IPS-18c (cell line): ENCODE results near the gene ECD.
"Not testable (repeated sequence)": the region's sequence is repeated elsewhere in the genome, so short reads cannot be mapped to it uniquely, and the experiment has no call there.

Experiments used
- H3K4me3 ChIP-seq: 2 replicates; pipeline ENCODE4 v1.7.0; 2013; ENCODE audit warnings: low read depth, mild to moderate bottlenecking, low read length, moderate library complexity; ENCODE audit not compliant: insufficient read depth
- H3K9me3 ChIP-seq: one replicate; pipeline ENCODE4 v1.6.1; 2013; ENCODE audit warnings: mild to moderate bottlenecking, low read length, moderate library complexity; ENCODE audit not compliant: control insufficient read depth, insufficient read depth

The ECD gene

DNA sequence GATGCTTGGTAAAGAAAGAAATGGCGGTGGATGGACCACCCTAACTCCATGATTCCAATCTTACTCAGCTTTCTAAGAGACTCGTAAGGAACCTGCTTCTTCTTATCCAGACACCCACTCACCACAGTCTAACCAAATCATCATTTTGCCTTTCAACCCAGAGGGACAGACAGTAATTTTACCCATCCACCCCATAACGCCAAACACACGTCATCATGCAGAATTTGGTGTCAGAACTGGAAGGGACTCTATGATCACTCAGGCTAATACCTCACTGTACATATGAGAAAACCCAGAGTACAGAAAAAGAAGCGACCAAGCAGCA lies 388 bp downstream of the ECD start:
- Histone ChIP-seq H3K9me3 (no peaks in the 10 kb centered on the region), H3K4me3 (peak overlapping the region; percentile 98)

- H3K9me3 ChIP-seq = no peaks in the 10 kb centered on the region
- H3K4me3 ChIP-seq = peak overlapping the region; percentile 98; the same call in 1 of the 2 replicates
Observed at GRCh38 chr10:73166972-73167371, 836 bp downstream of the ECD start.

- peaks cover 4% of the 10 kb centered on the region for H3K9me3 ChIP-seq
- H3K4me3 ChIP-seq = no peak overlapping the region
Observed at GRCh38 chr10:73163096-73163495, 4.7 kb downstream of the ECD start.

DNA sequence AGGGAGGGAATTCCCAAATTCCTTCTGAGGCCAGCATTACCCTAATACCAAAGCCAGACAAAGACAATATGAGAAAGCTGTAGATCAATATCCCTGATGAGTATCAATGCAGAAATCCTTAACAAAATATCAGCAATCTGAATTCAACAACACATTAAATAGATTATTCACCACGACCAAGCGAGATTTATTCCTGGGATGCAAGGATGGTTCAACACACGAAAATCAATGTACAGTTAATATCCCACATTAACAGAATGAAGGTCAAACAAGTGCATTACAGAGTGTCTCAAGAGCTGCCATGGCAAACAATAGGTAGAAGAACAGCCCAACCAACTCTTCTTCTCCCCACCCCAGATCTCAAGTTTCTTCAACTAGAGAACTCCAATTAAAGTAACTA lies 6.1 kb downstream of the ECD start:
- peaks cover 4% of the 10 kb centered on the region for H3K9me3 ChIP-seq
- no peak overlapping the region for H3K4me3 ChIP-seq

GRCh38 chr10:73161079-73161478 lies 6.7 kb downstream of the ECD start:
- H3K4me3 ChIP-seq = no peak overlapping the region
- H3K9me3 ChIP-seq = peaks cover 4% of the 10 kb centered on the region

DNA sequence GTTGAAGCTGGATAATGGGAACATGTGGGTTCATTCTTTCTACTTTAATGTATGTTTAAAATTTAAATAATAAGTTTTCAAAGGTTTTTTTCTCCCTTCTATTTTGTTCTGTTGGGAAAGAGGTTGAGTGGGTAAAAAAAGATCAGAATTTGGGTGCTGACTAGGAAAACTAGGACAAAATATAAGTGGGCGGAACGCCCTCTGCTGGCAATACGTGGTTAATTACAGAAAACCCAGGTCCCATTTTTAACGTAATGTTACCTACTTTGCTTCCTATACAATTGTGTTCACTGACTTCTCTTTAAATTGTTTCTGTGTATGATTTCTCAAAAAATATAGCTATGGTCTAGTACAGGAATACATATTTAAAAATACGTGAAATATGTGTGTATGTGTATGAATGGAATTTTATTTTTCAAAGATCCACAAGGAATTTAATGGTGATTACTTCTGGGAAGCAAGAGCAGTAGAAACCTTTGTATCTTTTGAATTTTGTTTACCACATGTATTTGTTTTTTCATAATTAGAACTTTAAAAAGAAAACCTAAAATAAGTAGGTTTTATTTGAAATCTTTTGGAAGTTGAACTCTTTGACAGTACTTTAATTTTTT lies 8.7 kb downstream of the ECD start:
- Histone ChIP-seq H3K9me3 (peaks cover 4% of the 10 kb centered on the region), H3K4me3 (no peak overlapping the region)

GRCh38 chr10:73156054-73156453 lies 11.8 kb downstream of the ECD start:
- Histone ChIP-seq H3K9me3 (peaks cover 4% of the 10 kb centered on the region), H3K4me3 (no peak overlapping the region)

GRCh38 chr10:73152009-73152408 lies 15.8 kb downstream of the ECD start:
- Histone ChIP-seq H3K9me3 (no peaks in the 10 kb centered on the region), H3K4me3 (no peak overlapping the region)

- not testable (repeated sequence) for H3K9me3 ChIP-seq, H3K4me3 ChIP-seq
Observed at GRCh38 chr10:73150633-73151413, 17.0 kb downstream of the ECD start.

- Histone ChIP-seq H3K4me3 (no peak overlapping the region), H3K9me3 (no peaks in the 10 kb centered on the region)
Observed at GRCh38 chr10:73141603-73142002, 26.2 kb downstream of the ECD start.

- Histone ChIP-seq H3K4me3 (no peak overlapping the region), H3K9me3 (no peaks in the 10 kb centered on the region)
Observed at GRCh38 chr10:73139251-73139650, 28.6 kb downstream of the ECD start.

DNA sequence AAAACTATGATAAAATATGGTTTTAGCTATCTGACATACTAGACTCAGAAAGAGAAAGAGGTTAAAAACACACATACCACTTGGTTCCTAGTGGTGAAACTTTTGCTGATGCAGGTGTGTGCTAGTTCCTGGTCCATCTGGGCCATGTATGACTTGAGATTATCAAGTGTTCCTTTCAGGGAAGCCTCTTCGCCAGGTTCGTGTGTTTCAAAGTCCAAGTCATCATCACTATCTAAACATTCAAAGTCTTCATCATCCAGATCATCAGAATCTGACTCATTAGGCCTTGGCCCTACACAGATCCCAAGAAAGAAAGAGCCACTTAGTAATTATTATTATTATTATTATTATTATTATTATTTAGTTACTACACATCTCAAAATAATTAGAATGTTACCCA lies 31.2 kb downstream of the ECD start:
- Histone ChIP-seq H3K9me3 (no peaks in the 10 kb centered on the region), H3K4me3 (no peak overlapping the region)

DNA sequence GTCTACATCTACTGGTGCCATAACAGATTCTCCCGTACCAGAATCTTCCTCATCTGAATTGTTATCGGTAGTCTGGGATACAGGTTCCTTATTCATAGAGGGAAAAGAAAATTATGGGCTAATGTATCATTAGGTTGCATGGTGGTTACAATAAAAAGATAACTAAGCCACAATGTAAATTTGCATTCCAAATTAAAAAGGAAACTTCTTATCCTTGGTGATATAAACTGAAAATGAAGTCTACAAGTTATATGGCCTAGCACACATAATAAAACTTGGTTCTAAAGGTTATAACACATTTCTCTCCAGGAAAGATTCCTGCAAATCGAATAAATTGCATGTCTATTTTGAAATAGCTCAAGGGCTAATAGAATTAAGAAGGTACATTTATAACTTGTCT lies 33.1 kb downstream of the ECD start:
- Histone ChIP-seq H3K9me3 (no peaks in the 10 kb centered on the region), H3K4me3 (no peak overlapping the region)

DNA sequence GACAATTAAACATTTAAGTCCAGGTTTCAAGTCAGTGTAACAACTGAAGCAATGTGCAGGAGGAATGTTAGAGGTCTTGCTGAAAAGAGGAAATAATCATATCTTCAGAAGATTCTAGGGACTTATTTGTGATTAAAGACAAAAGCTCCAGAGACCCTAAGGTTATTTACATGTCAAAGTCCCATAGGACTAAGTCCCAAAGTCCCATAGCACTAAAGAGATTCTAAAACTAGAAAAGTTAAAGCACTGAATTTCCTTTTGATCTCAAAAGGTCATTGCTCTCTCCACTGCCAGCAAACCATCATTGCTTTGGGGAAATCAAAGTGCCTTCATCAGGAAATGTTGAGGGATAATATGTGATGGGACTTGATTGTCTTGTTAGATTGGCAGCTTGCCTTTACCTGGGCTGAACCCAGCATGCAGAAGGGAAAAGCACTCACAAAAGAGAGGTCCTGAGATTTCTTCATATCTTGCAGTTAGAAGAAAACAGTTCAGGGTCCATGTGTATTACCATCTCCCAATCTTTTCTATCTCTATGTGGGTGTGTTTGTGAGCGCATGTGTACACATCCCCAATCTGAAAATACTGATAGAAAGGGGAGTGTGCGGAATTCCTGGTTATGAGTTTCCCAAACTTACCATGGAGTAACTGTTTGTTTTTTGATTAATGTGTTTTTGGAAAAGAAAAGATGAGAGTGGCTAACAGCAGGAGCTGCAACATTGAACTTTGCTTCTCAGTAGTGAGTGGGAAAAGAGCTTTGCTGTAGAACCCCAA lies 35.7 kb downstream of the ECD start:
- H3K9me3 ChIP-seq = no peaks in the 10 kb centered on the region
- H3K4me3 ChIP-seq = no peak overlapping the region

GRCh38 chr10:73131301-73131700 lies 36.5 kb downstream of the ECD start:
- no peaks in the 10 kb centered on the region for H3K9me3 ChIP-seq
- H3K4me3 ChIP-seq = no peak overlapping the region

GRCh38 chr10:73126343-73126742 lies 41.5 kb downstream of the ECD start:
- H3K4me3 ChIP-seq = no peak overlapping the region

GRCh38 chr10:73119952-73120351 lies 47.9 kb downstream of the ECD start:
- Histone ChIP-seq H3K9me3 (no peaks in the 10 kb centered on the region), H3K4me3 (no peak overlapping the region)

More at GRCh38 chr10:73126343-73126742, 41.5 kb downstream of the ECD start:
- H3K9me3 ChIP-seq = no peaks in the 10 kb centered on the region

- Histone ChIP-seq H3K4me3 (no peak overlapping the region), H3K9me3 (no peaks in the 10 kb centered on the region)
Observed at GRCh38 chr10:73119457-73119856, 48.4 kb downstream of the ECD start.
